ENCODE results near the gene LRRC1. TPM values are rescaled to one million over a fixed set of nuclear protein-coding genes. Genes with fewer than 3 reads are reported as not detected.

LRRC1 gene
- total and polyA plus RNA-seq, 2 of the 8 experiments (the other 6 are each of a cell fraction or from before 2014, with no cell fraction given), result 6.7 to 15.9 TPM

- H3K56ac ChIP-seq (replicated peaks; ENCODE audit: insufficient read length, low read depth, low read length), result no peak overlapping the region
- FAIRE-seq (no peak), DNase-seq (ENCODE audit: low read depth in 1 of 2, low spot score in 2 of 2) (no peak)
- no peaks in the 10 kb centered on the region for H3K79me1 ChIP-seq (ENCODE audit: low read depth, low read length)
- H2BK5ac ChIP-seq (ENCODE audit: low read depth, low read length), result no peak overlapping the region
- H2AFZ ChIP-seq (ENCODE audit: low read length), result no peak overlapping the region
- no peak overlapping the region for H3K27ac ChIP-seq (ENCODE audit: low read depth, low read length)
- ChIA-PET CTCF (ENCODE audit: partially characterized antibody) (interaction anchor here (0.6 to 1.5 kb wide), 3 partner anchors 18 to 39 kb away, joined by 3 to 5 read pairs (median 4); no protein-coding TSS in a partner anchor), POLR2A (ENCODE audit: partially characterized antibody) (no interaction called here)
- H3K79me2 ChIP-seq (ENCODE audit: control insufficient read depth in 1 of 2, insufficient read depth in 2 of 2, low read length in 2 of 2), result no peaks in the 10 kb centered on the region
- H3K4me3 ChIP-seq (ENCODE audit: extremely low read depth in 1 of 4, insufficient read depth in 2 of 4, low read depth in 3 of 4, low read length in 4 of 4), result no peak overlapping the region
- H3K4me1 ChIP-seq (replicated peaks in 1 of 4; ENCODE audit: control insufficient read depth in 3 of 4, insufficient read depth in 4 of 4, low read length in 3 of 4), result peaks cover 0 to 4% (median 0%) of the 10 kb centered on the region in 4 experiments; a peak in 1 of 7 replicates
- H3K23me2 ChIP-seq (ENCODE audit: low read depth, low read length), result no peaks in the 10 kb centered on the region
- no peak overlapping the region for H3K18ac ChIP-seq (ENCODE audit: extremely low read depth, low read length)
- H4K20me1 ChIP-seq (replicated peaks in 1 of 2; ENCODE audit: control insufficient read depth in 1 of 2, insufficient read depth in 2 of 2, low read length in 2 of 2), result no peaks in the 10 kb centered on the region
- no peak overlapping the region for H3K4me2 ChIP-seq (ENCODE audit: insufficient read depth in 1 of 2, low read depth in 2 of 2, low read length in 2 of 2)
- no peak overlapping the region for H2BK12ac ChIP-seq (ENCODE audit: low read depth, low read length)
- no peak overlapping the region for H4K8ac ChIP-seq (ENCODE audit: extremely low read depth, insufficient read depth, low read length)
- H2AK5ac ChIP-seq (ENCODE audit: low read depth, low read length), result no peak overlapping the region
- H3K4ac ChIP-seq (replicated peaks; ENCODE audit: insufficient read length, low read depth, low read length), result no peak overlapping the region
- no peak overlapping the region for H3K23ac ChIP-seq (ENCODE audit: insufficient read length)
- H4K5ac ChIP-seq (ENCODE audit: insufficient read length, low read depth, low read length), result no peak overlapping the region
- H3K9me3 ChIP-seq (ENCODE audit: insufficient read depth in 2 of 2, low read depth in 1 of 2, low read length in 1 of 2), result no peaks in the 10 kb centered on the region
- H2BK15ac ChIP-seq (ENCODE audit: low read length), result no peak overlapping the region
- WGBS, 2 experiments (ENCODE audit: extremely low coverage in 1 of 2, insufficient coverage in 1 of 2, insufficient read length in 1 of 2, insufficient replicate concordance in 2 of 2, low coverage in 1 of 2, low lambda C conversion rate in 2 of 2, missing lambda C conversion rate in 1 of 2), result 95% methylated on average over 3 of the region's 3 CpGs; no CpG with 5 or more reads in 1 of the 2 experiments
- no peak overlapping the region for H2BK20ac ChIP-seq (ENCODE audit: low read length)
- H3K9ac ChIP-seq (replicated peaks in 1 of 4; ENCODE audit: extremely low read depth in 1 of 4, low read depth in 3 of 4, low read length in 3 of 4), result no peak overlapping the region
- H4K91ac ChIP-seq (replicated peaks; ENCODE audit: insufficient read length, low read length), result no peak overlapping the region
- no peaks in the 10 kb centered on the region; a peak in 1 of 8 replicates for H3K36me3 ChIP-seq (ENCODE audit: control insufficient read depth in 2 of 4, insufficient read depth in 4 of 4, low read length in 3 of 4)
- no peak overlapping the region for H3K14ac ChIP-seq (ENCODE audit: insufficient read length)
- no peaks in the 10 kb centered on the region for H3K27me3 ChIP-seq (replicated peaks in 1 of 4; ENCODE audit: control insufficient read depth in 3 of 4, extremely low read depth in 1 of 4, insufficient read depth in 3 of 4, low read length in 3 of 4)
- H2BK120ac ChIP-seq (replicated peaks; ENCODE audit: low read depth, low read length), result no peak overlapping the region
- TF ChIP-seq BCL11A (IDR thresholded peaks at IDR 0.05; ENCODE audit: low read depth in 2 of 2, low read length in 2 of 2), result no peak
- no peak for TF ChIP-seq EP300 (IDR thresholded peaks at IDR 0.05; ENCODE audit: borderline replicate concordance in 1 of 2, low read depth in 2 of 2, low read length in 2 of 2)
- TF ChIP-seq ASH2L (IDR thresholded peaks at IDR 0.05; ENCODE audit: low read length), result no peak
- TF ChIP-seq EGR1 (IDR thresholded peaks at IDR 0.05; ENCODE audit: borderline replicate concordance, low read depth, low read length), result no peak
- no peak for TF ChIP-seq CTCF (IDR thresholded peaks at IDR 0.05; ENCODE audit: control extremely low read depth in 1 of 3, insufficient read depth in 1 of 3, low read depth in 1 of 3, low read length in 3 of 3)
- TF ChIP-seq RBBP5 (IDR thresholded peaks at IDR 0.05; ENCODE audit: borderline replicate concordance, low read depth, low read length), result no peak
- no peak for TF ChIP-seq SP1 (IDR thresholded peaks at IDR 0.05; ENCODE audit: low read depth, low read length)
- TF ChIP-seq TCF12 (IDR thresholded peaks at IDR 0.05; ENCODE audit: low read depth, low read length), result no peak
- no peak for TF ChIP-seq RXRA (IDR thresholded peaks at IDR 0.05; ENCODE audit: insufficient read depth, low read depth, low read length)
- TF ChIP-seq SIN3A (conservative IDR thresholded peaks at IDR 0.05 in 1 of 2, IDR thresholded peaks at IDR 0.05 in 1 of 2; ENCODE audit: low read depth in 1 of 2, low read length in 2 of 2), result no peak
Observed at GRCh38 chr6:53916804-53917463, 122.1 kb downstream of the LRRC1 start.
